HEK293 (cell line): ENCODE measurements around the gene CLTCL1.
"Not testable (repeated sequence)": the region's sequence is repeated elsewhere in the genome, so short reads cannot be mapped to it uniquely, and the experiment has no call there.

Experiments
- CTCF ChIP-seq: fragments of 450-650 bp; formaldehyde crosslinking; IDR thresholded peaks from 2 replicates; pipeline ENCODE4 v1.5.1; 2016; ENCODE audit warnings: missing biosample characterization, missing genetic modification characterization
- EGR2 ChIP-seq: fragments of 450-650 bp; formaldehyde crosslinking; IDR thresholded peaks from 2 replicates; pipeline ENCODE4 v1.5.1; 2016; ENCODE audit warnings: low read depth, missing biosample characterization, missing genetic modification characterization
- KLF8 ChIP-seq: fragments of 450-650 bp; formaldehyde crosslinking; IDR thresholded peaks from 2 replicates; pipeline ENCODE4 v1.5.1; 2016; ENCODE audit warnings: missing biosample characterization, missing genetic modification characterization
- TCF7L2 ChIP-seq: IDR thresholded peaks from 2 replicates; pipeline ENCODE4 v1.6.1; 2011; ENCODE audit warnings: low read depth, mild to moderate bottlenecking, inconsistent platforms, low read length, moderate library complexity, borderline replicate concordance
- ZBTB26 ChIP-seq: fragments of 450-650 bp; formaldehyde crosslinking; optimal IDR thresholded peaks from 2 replicates; pipeline ENCODE3; 2016; ENCODE audit warnings: missing biosample characterization, mild to moderate bottlenecking, missing genetic modification characterization
- ZFP3 ChIP-seq: fragments of 450-650 bp; formaldehyde crosslinking; IDR thresholded peaks from 2 replicates; pipeline ENCODE4 v1.5.1; 2016; ENCODE audit warnings: low read depth, missing biosample characterization, missing genetic modification characterization
- ZNF138 ChIP-seq: fragments of 450-650 bp; formaldehyde crosslinking; IDR thresholded peaks from 2 replicates; pipeline ENCODE4 v1.5.1; 2016; ENCODE audit warnings: missing biosample characterization, missing genetic modification characterization, borderline replicate concordance
- ZNF488 ChIP-seq: fragments of 450-650 bp; formaldehyde crosslinking; IDR thresholded peaks from 2 replicates; pipeline ENCODE4 v1.5.1; 2016; ENCODE audit warnings: missing biosample characterization, missing genetic modification characterization

GRCh38 chr22:19330205-19330604 lies 38.7 kb upstream of the CLTCL1 start:
- TF ChIP-seq CTCF (tag by site-specific recombination); ZFP3; EGR2 (tag by site-specific recombination); TCF7L2; KLF8 (tag by site-specific recombination); ZNF138; ZNF488 (tag by site-specific recombination); ZBTB26 (tag by site-specific recombination): not testable (repeated sequence)
